ENCODE data around the gene RBMS1.

DNA sequence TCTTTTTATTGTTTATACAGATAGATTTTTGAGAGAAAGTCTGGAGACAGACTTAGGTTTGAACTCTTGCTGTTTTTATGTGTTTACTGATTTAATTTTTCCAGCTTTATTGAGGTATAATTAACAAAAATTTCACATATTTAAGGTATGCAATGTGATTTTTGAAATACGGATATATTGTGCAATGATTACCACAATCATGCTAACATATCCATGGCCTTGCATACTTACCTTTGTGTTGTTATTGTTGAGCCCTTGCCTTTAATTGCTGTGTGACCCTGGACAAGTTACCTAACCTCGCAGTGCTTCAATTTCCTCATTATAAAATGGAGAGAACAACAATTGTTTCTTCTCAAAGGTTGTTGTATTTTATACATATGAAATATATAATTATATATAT, 13.9 kb upstream of the RBMS1 start:
- TF ChIP-seq CTCF (IDR thresholded peaks at IDR 0.05) (no peak), POLR2AphosphoS5 (IDR thresholded peaks at IDR 0.05) (no peak)

Data from sigmoid colon (tissue), 4 donors.